GM12878 (cell line): Measurements from ENCODE around the gene MPHOSPH8. TPM values are rescaled to one million over a fixed set of nuclear protein-coding genes. Genes with fewer than 3 reads are reported as not detected.

Experiments used
- ATAC-seq: fragments of 200-7000 bp; cut with Tn5 transposase; 3 replicates; pipeline ENCODE4 v1.9.1; 2020; ENCODE audit warnings: mild to moderate bottlenecking, moderate library complexity
- BruUV-seq: library from RNA; stranded (reverse); fragments of 400-500 nt; replicated peaks from 2 replicates; lab custom pipeline; 2021; lab: Mats Ljungman, UMichigan
- CTCF ChIA-PET: fragments of 300-600 bp; sonication (Branson Sonifier 250); formaldehyde crosslinking; extraction: SDS; loops from one replicate; lab custom pipeline; 2021; ENCODE audit warnings: inconsistent platforms; lab: Yijun Ruan, JAX
- POLR2A ChIA-PET: fragments of 350-600 bp; formaldehyde crosslinking; extraction: SDS; loops from one replicate; lab custom pipeline; 2021; ENCODE audit warnings: inconsistent platforms; lab: Charles Lee
- RAD21 ChIA-PET: fragments of 300-600 bp; sonication (Branson Sonifier 250); formaldehyde crosslinking; loops from one replicate; lab custom pipeline; 2023; ENCODE audit warnings: antibody characterized with exemption; ENCODE audit not compliant: unreplicated experiment; lab: Charles Lee
- SMC1A ChIA-PET: fragments of 300-600 bp; sonication (Branson Sonifier 250); formaldehyde crosslinking; loops from one replicate; lab custom pipeline; 2023; ENCODE audit not compliant: unreplicated experiment, uncharacterized antibody; lab: Charles Lee
- DNase-seq: peaks from one replicate; pipeline ENCODE4 v3.0.0-alpha.2; 2011; ENCODE audit warnings: low read depth, low spot score
- FAIRE-seq: peaks from 3 replicates; lab custom pipeline; 2011; peaks lifted over from hg19 to GRCh38; lab: Jason Lieb, UNC
- H2AFZ ChIP-seq: 2 replicates; pipeline ENCODE4 v1.6.0; 2011; ENCODE audit warnings: low read depth, low read length, control low read depth; ENCODE audit not compliant: control insufficient read depth
- H3K27ac ChIP-seq: 2 replicates; pipeline ENCODE4 v1.5.1; 2011; ENCODE audit warnings: control low read depth; ENCODE audit not compliant: control insufficient read depth, insufficient read depth
- H3K27me3 ChIP-seq, 2 experiments: replicated peaks in 1 of 2; 2 replicates each; pipeline versions ENCODE4 v1.6.0 to v1.6.1; 2011; ENCODE audit warnings: low read length in 1 of 2; ENCODE audit not compliant: control insufficient read depth in 2 of 2, insufficient read depth in 2 of 2
- H3K36me3 ChIP-seq, 2 experiments: 2 replicates each; pipeline ENCODE4 v1.5.1; 2011; ENCODE audit warnings: low read length in 1 of 2; ENCODE audit not compliant: control insufficient read depth in 2 of 2, insufficient read depth in 2 of 2
- H3K4me1 ChIP-seq: 2 replicates; pipeline ENCODE4 v1.6.1; 2011; ENCODE audit warnings: mild to moderate bottlenecking, low read length, moderate library complexity, mixed read lengths; ENCODE audit not compliant: control insufficient read depth, insufficient read depth
- H3K4me2 ChIP-seq: 2 replicates; pipeline ENCODE4 v1.6.0; 2011; ENCODE audit warnings: control low read depth; ENCODE audit not compliant: control insufficient read depth, insufficient read depth
- H3K4me3 ChIP-seq: fragments of 200-600 bp; sonication (generic); 2 replicates; pipeline ENCODE4 v1.5.1; 2016
- H3K79me2 ChIP-seq: 2 replicates; pipeline ENCODE4 v1.6.0; 2011; ENCODE audit warnings: low read length; ENCODE audit not compliant: control insufficient read depth, insufficient read depth
- H3K9ac ChIP-seq: 2 replicates; pipeline ENCODE4 v1.8.0; 2011; ENCODE audit warnings: low read length, control low read depth, mixed read lengths; ENCODE audit not compliant: control insufficient read depth, insufficient read depth
- H3K9me3 ChIP-seq: replicated peaks from 3 replicates; pipeline ENCODE4 v1.5.1; 2011; ENCODE audit warnings: mild to moderate bottlenecking, low read length; ENCODE audit not compliant: control insufficient read depth, insufficient read depth
- H4K20me1 ChIP-seq: 2 replicates; pipeline ENCODE4 v1.6.0; 2011; ENCODE audit not compliant: control insufficient read depth, insufficient read depth
- CHD1 ChIP-seq: IDR thresholded peaks from 2 replicates; pipeline ENCODE4 v1.6.1; 2012; ENCODE audit warnings: low read depth, low read length, improper control_type of control experiment
- CHD4 ChIP-seq: fragments of 200-600 bp; sonication (generic); IDR thresholded peaks from 2 replicates; pipeline ENCODE4 v1.6.1; 2016; ENCODE audit warnings: mild to moderate bottlenecking
- EGR1 ChIP-seq, 2 experiments: IDR thresholded peaks; 1 replicate in 1 of 2; 2 replicates in 1 of 2; pipeline ENCODE4 v1.6.1; 2011 to 2012; ENCODE audit warnings: low read depth in 2 of 2, low read length in 2 of 2, borderline replicate concordance in 1 of 2, mild to moderate bottlenecking in 1 of 2, moderate library complexity in 1 of 2
- FOS ChIP-seq: IDR thresholded peaks from 3 replicates; pipeline ENCODE4 v1.6.1; 2011; ENCODE audit warnings: borderline replicate concordance; ENCODE audit not compliant: insufficient read length; ENCODE audit errors: extremely low read depth
- HDAC6 ChIP-seq: fragments of 200-600 bp; sonication (generic); IDR thresholded peaks from one replicate; pipeline ENCODE4 v1.8.0; 2017; ENCODE audit warnings: antibody characterized with exemption; ENCODE audit not compliant: unreplicated experiment
- NR2F1 ChIP-seq: fragments of 450-650 bp; conservative IDR thresholded peaks from 2 replicates; pipeline ENCODE4 v1.6.1; 2017; ENCODE audit warnings: mild to moderate bottlenecking
- PBX3 ChIP-seq: IDR thresholded peaks from 2 replicates; pipeline ENCODE4 v1.6.1; 2011; ENCODE audit warnings: mild to moderate bottlenecking, low read depth, low read length, moderate library complexity; ENCODE audit not compliant: insufficient replicate concordance
- POLR2AphosphoS5 ChIP-seq: IDR thresholded peaks from 2 replicates; pipeline ENCODE4 v1.6.1; 2011; ENCODE audit warnings: mild to moderate bottlenecking, low read length, inconsistent platforms
- POU2F2 ChIP-seq: IDR thresholded peaks from 3 replicates; pipeline ENCODE4 v1.6.1; 2011; ENCODE audit warnings: low read depth, mild to moderate bottlenecking, low read length, borderline replicate concordance
- SMC3 ChIP-seq: IDR thresholded peaks from 2 replicates; pipeline ENCODE4 v1.6.1; 2011; ENCODE audit warnings: low read length, improper control_type of control experiment, borderline replicate concordance
- SRF ChIP-seq, 2 experiments: IDR thresholded peaks; 2 replicates each; pipeline ENCODE4 v1.6.1; 2011; ENCODE audit warnings: low read depth in 2 of 2, low read length in 2 of 2, mild to moderate bottlenecking in 1 of 2, moderate library complexity in 1 of 2
- TAF1 ChIP-seq: IDR thresholded peaks from 2 replicates; pipeline ENCODE4 v1.6.1; 2011; ENCODE audit warnings: mild to moderate bottlenecking, low read depth, low read length, borderline replicate concordance
- YY1 ChIP-seq: IDR thresholded peaks from 2 replicates; pipeline ENCODE4 v1.6.1; 2011; ENCODE audit warnings: low read depth, mild to moderate bottlenecking, low read length
- in situ Hi-C: fragments of 300-500 bp; cut with MboI; formaldehyde crosslinking; loops from 9 replicates; pipeline ENCODE4 v1.14.3; 2018; ENCODE audit warnings: mixed read lengths
- intact Hi-C: fragments of 100-400 bp; cut with micrococcal nuclease; formaldehyde crosslinking; loops from one replicate; pipeline ENCODE4 v1.14.2; 2022; ENCODE audit not compliant: unreplicated experiment
- polyA plus RNA-seq, 11 experiments: library from polyadenylated mRNA; depleted of rRNA in 4 of 11; unstranded in 6 of 11; stranded (reverse) in 5 of 11; fragments of >200 nt; fragmentation: Nextera tagmentation in 4 of 11; fragmentation: Illumina TruSeq in 1 of 11; extraction: Ambion mirVana in 4 of 11; extraction: Trizol in 1 of 11; gene quantifications; 1 replicate in 1 of 11; 2 replicates in 10 of 11; pipeline versions ENCODE4 v1.2.1 to v1.2.3, GENCODE V29; 2011 to 2016; ENCODE audit warnings: inconsistent platforms in 2 of 11, missing spikeins in 2 of 11, low read depth in 1 of 11
- total RNA-seq, 4 experiments: library from RNA; depleted of rRNA in 3 of 4; stranded (reverse); fragments of >200 nt in 3 of 4; fragmentation: Illumina TruSeq in 1 of 4; extraction: Trizol in 1 of 4; gene quantifications; 2 replicates each; pipeline versions ENCODE4 v1.2.1 to v1.2.3, GENCODE V29; 2013 to 2021
- TF ChIP-seq, protein P1 (sequence below): IDR thresholded peaks from 2 replicates; pipeline ENCODE4 v1.6.1; 2011; ENCODE audit warnings: borderline replicate concordance, low read depth, mild to moderate bottlenecking, moderate library complexity, low read length; ENCODE audit not compliant: insufficient read depth, poor library complexity, severe bottlenecking
- TF ChIP-seq, protein P2 (sequence below): IDR thresholded peaks from 2 replicates; pipeline ENCODE4 v1.6.1; 2011; ENCODE audit warnings: low read depth, low read length, improper control_type of control experiment, borderline replicate concordance
- TF ChIP-seq, protein P3 (sequence below): fragments of 450-650 bp; IDR thresholded peaks from 2 replicates; pipeline ENCODE4 v1.6.1; 2017; ENCODE audit warnings: antibody characterized with exemption, mild to moderate bottlenecking, moderate library complexity
- TF ChIP-seq, protein P4 (sequence below): fragments of 450-650 bp; IDR thresholded peaks from 2 replicates; pipeline ENCODE4 v1.6.1; 2017; ENCODE audit warnings: borderline replicate concordance

MPHOSPH8 gene
- total and polyA plus RNA-seq, 10 of the 15 experiments (the other 5 are each of a cell fraction or from before 2014, with no cell fraction given) = 15.9 to 34.9 (median 26.9) TPM

DNA sequence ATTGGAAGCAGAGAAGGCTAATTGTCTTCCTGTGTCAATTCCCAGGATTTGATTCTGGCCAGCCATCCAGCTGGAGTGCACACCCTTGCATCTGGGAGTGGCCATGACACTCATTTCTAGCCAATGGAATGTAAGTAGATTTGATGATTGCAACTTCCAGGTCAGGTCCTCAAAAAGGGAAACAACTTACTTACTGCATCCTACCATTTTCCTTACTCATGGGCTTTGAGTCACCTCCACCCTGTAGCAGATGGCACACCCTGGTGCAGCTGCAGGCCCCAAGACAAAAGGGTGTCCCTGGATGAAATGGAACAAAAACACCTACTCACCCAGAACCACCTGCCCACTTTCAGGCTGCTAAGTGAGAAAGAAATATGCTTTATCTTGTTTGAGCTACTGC lies 27.3 kb upstream of the MPHOSPH8 start:
- RAD21 ChIA-PET = interaction anchor here (1.2 kb wide), 1 partner anchor 19 kb away, joined by 3 read pairs; no protein-coding TSS in a partner anchor
- FAIRE-seq = no peak
- intact Hi-C loops = no loop called here
- CTCF ChIA-PET = no interaction called here
- no peaks in the 10 kb centered on the region; the same call in 1 of the 3 replicates for H3K9me3 ChIP-seq
- H3K4me3 ChIP-seq = no peak overlapping the region
- no peak overlapping the region for H2AFZ ChIP-seq
- H3K9ac ChIP-seq = no peak overlapping the region
- H3K79me2 ChIP-seq = peaks cover 16% of the 10 kb centered on the region
- POLR2A ChIA-PET = interaction anchor here (0.6 kb wide), 1 partner anchor 19 kb away, joined by 4 read pairs; no protein-coding TSS in a partner anchor
- 0 out of 2 replicates have a peak, but pooled peaks cover 3% of the 10 kb centered on the region for H3K4me1 ChIP-seq
- no peaks in the 10 kb centered on the region for H3K27me3 ChIP-seq
- no peak overlapping the region for H3K27ac ChIP-seq
- ATAC-seq = no peak
- BruUV-seq = no TSS peak
- H3K4me2 ChIP-seq = no peak overlapping the region
- no peak for DNase-seq
- SMC1A ChIA-PET = interaction anchor here (1.0 kb wide), 1 partner anchor 39 kb away, joined by 3 read pairs; no protein-coding TSS in a partner anchor
- in situ Hi-C loops = no loop called here
- peaks cover 0 to 3% of the 10 kb centered on the region in 2 experiments; a peak in 1 of 4 replicates for H3K36me3 ChIP-seq
- H4K20me1 ChIP-seq = no peaks in the 10 kb centered on the region
- no peak for TF ChIP-seq POLR2AphosphoS5
- no peak for TF ChIP-seq FOS
- TF ChIP-seq PBX3 = no peak
- TF ChIP-seq, protein P1, sequence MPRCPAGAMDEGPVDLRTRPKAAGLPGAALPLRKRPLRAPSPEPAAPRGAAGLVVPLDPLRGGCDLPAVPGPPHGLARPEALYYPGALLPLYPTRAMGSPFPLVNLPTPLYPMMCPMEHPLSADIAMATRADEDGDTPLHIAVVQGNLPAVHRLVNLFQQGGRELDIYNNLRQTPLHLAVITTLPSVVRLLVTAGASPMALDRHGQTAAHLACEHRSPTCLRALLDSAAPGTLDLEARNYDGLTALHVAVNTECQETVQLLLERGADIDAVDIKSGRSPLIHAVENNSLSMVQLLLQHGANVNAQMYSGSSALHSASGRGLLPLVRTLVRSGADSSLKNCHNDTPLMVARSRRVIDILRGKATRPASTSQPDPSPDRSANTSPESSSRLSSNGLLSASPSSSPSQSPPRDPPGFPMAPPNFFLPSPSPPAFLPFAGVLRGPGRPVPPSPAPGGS = no peak
- TF ChIP-seq TAF1 = no peak
- no peak for TF ChIP-seq NR2F1
- no peak for TF ChIP-seq EGR1 (IDR thresholded peaks at IDR 0.05; ENCODE audit: borderline replicate concordance in 1 of 2, low read depth in 2 of 2, low read length in 2 of 2)
- TF ChIP-seq, protein P2, sequence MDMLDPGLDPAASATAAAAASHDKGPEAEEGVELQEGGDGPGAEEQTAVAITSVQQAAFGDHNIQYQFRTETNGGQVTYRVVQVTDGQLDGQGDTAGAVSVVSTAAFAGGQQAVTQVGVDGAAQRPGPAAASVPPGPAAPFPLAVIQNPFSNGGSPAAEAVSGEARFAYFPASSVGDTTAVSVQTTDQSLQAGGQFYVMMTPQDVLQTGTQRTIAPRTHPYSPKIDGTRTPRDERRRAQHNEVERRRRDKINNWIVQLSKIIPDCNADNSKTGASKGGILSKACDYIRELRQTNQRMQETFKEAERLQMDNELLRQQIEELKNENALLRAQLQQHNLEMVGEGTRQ = no peak
- TF ChIP-seq SMC3 = no peak
- no peak for TF ChIP-seq YY1
- no peak for TF ChIP-seq SRF (IDR thresholded peaks at IDR 0.05; ENCODE audit: low read depth in 2 of 2, low read length in 2 of 2)
- no peak for TF ChIP-seq CHD1
- no peak for TF ChIP-seq POU2F2
- TF ChIP-seq, protein P3, sequence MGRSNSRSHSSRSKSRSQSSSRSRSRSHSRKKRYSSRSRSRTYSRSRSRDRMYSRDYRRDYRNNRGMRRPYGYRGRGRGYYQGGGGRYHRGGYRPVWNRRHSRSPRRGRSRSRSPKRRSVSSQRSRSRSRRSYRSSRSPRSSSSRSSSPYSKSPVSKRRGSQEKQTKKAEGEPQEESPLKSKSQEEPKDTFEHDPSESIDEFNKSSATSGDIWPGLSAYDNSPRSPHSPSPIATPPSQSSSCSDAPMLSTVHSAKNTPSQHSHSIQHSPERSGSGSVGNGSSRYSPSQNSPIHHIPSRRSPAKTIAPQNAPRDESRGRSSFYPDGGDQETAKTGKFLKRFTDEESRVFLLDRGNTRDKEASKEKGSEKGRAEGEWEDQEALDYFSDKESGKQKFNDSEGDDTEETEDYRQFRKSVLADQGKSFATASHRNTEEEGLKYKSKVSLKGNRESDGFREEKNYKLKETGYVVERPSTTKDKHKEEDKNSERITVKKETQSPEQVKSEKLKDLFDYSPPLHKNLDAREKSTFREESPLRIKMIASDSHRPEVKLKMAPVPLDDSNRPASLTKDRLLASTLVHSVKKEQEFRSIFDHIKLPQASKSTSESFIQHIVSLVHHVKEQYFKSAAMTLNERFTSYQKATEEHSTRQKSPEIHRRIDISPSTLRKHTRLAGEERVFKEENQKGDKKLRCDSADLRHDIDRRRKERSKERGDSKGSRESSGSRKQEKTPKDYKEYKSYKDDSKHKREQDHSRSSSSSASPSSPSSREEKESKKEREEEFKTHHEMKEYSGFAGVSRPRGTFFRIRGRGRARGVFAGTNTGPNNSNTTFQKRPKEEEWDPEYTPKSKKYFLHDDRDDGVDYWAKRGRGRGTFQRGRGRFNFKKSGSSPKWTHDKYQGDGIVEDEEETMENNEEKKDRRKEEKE = no peak
- TF ChIP-seq, protein P4, sequence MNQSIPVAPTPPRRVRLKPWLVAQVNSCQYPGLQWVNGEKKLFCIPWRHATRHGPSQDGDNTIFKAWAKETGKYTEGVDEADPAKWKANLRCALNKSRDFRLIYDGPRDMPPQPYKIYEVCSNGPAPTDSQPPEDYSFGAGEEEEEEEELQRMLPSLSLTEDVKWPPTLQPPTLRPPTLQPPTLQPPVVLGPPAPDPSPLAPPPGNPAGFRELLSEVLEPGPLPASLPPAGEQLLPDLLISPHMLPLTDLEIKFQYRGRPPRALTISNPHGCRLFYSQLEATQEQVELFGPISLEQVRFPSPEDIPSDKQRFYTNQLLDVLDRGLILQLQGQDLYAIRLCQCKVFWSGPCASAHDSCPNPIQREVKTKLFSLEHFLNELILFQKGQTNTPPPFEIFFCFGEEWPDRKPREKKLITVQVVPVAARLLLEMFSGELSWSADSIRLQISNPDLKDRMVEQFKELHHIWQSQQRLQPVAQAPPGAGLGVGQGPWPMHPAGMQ = no peak
- TF ChIP-seq CHD4 = no peak
- no peak for TF ChIP-seq HDAC6
